HEK293 (cell line): ENCODE data around the gene BTBD10.

ENCODE experiments used
- CTCF ChIA-PET: fragments of 350-600 bp; formaldehyde crosslinking; extraction: SDS; loops from one replicate; lab custom pipeline; 2021; ENCODE audit warnings: antibody characterized with exemption; lab: Yijun Ruan, JAX
- POLR2A ChIA-PET: fragments of 300-600 bp; formaldehyde crosslinking; extraction: SDS; loops from one replicate; lab custom pipeline; 2020; ENCODE audit warnings: antibody characterized with exemption, inconsistent platforms; lab: Yijun Ruan, JAX
- H3K27ac ChIP-seq: fragments of 200-500 bp; sonication (Bioruptor generic); 2 replicates; pipeline ENCODE4 v1.5.1; 2014; ENCODE audit warnings: low read depth, low read length, control low read depth, inconsistent platforms; ENCODE audit errors: extremely low read depth
- H3K36me3 ChIP-seq, 2 experiments: fragments of 200-500 bp in 1 of 2; sonication (Bioruptor generic) in 1 of 2; 1 replicate in 1 of 2; 2 replicates in 1 of 2; pipeline ENCODE4 v1.5.1; 2014 to 2017; ENCODE audit warnings: inconsistent platforms in 2 of 2, low read length in 2 of 2; ENCODE audit not compliant: control insufficient read depth in 2 of 2, insufficient read depth in 1 of 2
- H3K4me1 ChIP-seq: fragments of 200-500 bp; sonication (Bioruptor generic); 2 replicates; pipeline ENCODE4 v1.5.1; 2014; ENCODE audit warnings: mild to moderate bottlenecking, low read length, inconsistent platforms; ENCODE audit not compliant: control insufficient read depth, insufficient read depth
- H3K4me3 ChIP-seq: 2 replicates; pipeline ENCODE4 v1.5.1; 2011; ENCODE audit warnings: low read depth, mild to moderate bottlenecking, control low read depth, low read length, moderate library complexity
- H3K9me3 ChIP-seq: fragments of 200-500 bp; sonication (Bioruptor generic); 2 replicates; pipeline ENCODE4 v1.5.1; 2014; ENCODE audit warnings: low read depth, low read length, inconsistent platforms; ENCODE audit not compliant: control insufficient read depth, insufficient read depth
- FEZF1 ChIP-seq: fragments of 450-650 bp; formaldehyde crosslinking; IDR thresholded peaks from 2 replicates; pipeline ENCODE4 v1.5.1; 2016; ENCODE audit warnings: missing biosample characterization, missing genetic modification characterization
- GLIS1 ChIP-seq: fragments of 450-650 bp; formaldehyde crosslinking; IDR thresholded peaks from 2 replicates; pipeline ENCODE4 v1.5.1; 2016; ENCODE audit warnings: missing biosample characterization, missing genetic modification characterization
- KLF7 ChIP-seq: fragments of 450-650 bp; formaldehyde crosslinking; IDR thresholded peaks from 2 replicates; pipeline ENCODE4 v1.5.1; 2016; ENCODE audit warnings: missing biosample characterization, missing genetic modification characterization, borderline replicate concordance
- MZF1 ChIP-seq: fragments of 450-650 bp; formaldehyde crosslinking; IDR thresholded peaks from 2 replicates; pipeline ENCODE4 v1.5.1; 2017; ENCODE audit warnings: missing biosample characterization, missing genetic modification characterization, borderline replicate concordance
- PATZ1 ChIP-seq: fragments of 450-650 bp; formaldehyde crosslinking; IDR thresholded peaks from 2 replicates; pipeline ENCODE4 v1.5.1; 2016; ENCODE audit warnings: missing biosample characterization, missing genetic modification characterization
- SALL2 ChIP-seq: fragments of 450-650 bp; formaldehyde crosslinking; IDR thresholded peaks from 2 replicates; pipeline ENCODE4 v1.5.0; 2017; ENCODE audit warnings: missing biosample characterization, mild to moderate bottlenecking, missing genetic modification characterization, borderline replicate concordance
- SETDB1 ChIP-seq: IDR thresholded peaks from one replicate; pipeline ENCODE4 v1.6.1; 2017; ENCODE audit warnings: mild to moderate bottlenecking, low read length, moderate library complexity, mixed read lengths; ENCODE audit not compliant: insufficient read length
- SP3 ChIP-seq: fragments of 450-650 bp; formaldehyde crosslinking; IDR thresholded peaks from 2 replicates; pipeline ENCODE4 v1.5.1; 2016; ENCODE audit warnings: missing biosample characterization, missing genetic modification characterization
- ZBTB44 ChIP-seq: fragments of 450-650 bp; IDR thresholded peaks from 2 replicates; pipeline ENCODE4 v1.5.1; 2018; ENCODE audit warnings: missing biosample characterization, mild to moderate bottlenecking, missing genetic modification characterization
- ZBTB7A ChIP-seq: fragments of 450-650 bp; formaldehyde crosslinking; IDR thresholded peaks from 2 replicates; pipeline ENCODE4 v1.5.1; 2016; ENCODE audit warnings: low read depth, missing biosample characterization, missing genetic modification characterization
- ZFP3 ChIP-seq: fragments of 450-650 bp; formaldehyde crosslinking; IDR thresholded peaks from 2 replicates; pipeline ENCODE4 v1.5.1; 2016; ENCODE audit warnings: low read depth, missing biosample characterization, missing genetic modification characterization
- ZFP41 ChIP-seq: fragments of 450-650 bp; formaldehyde crosslinking; IDR thresholded peaks from 2 replicates; pipeline ENCODE4 v1.5.1; 2016; ENCODE audit warnings: missing biosample characterization, missing genetic modification characterization, borderline replicate concordance
- ZIC2 ChIP-seq: fragments of 450-650 bp; formaldehyde crosslinking; IDR thresholded peaks from 2 replicates; pipeline ENCODE4 v1.5.1; 2016; ENCODE audit warnings: missing biosample characterization, missing genetic modification characterization
- ZNF132 ChIP-seq: fragments of 450-650 bp; formaldehyde crosslinking; IDR thresholded peaks from 2 replicates; pipeline ENCODE4 v1.5.1; 2017; ENCODE audit warnings: missing biosample characterization, missing genetic modification characterization, borderline replicate concordance
- ZNF18 ChIP-seq: fragments of 450-650 bp; formaldehyde crosslinking; IDR thresholded peaks from 2 replicates; pipeline ENCODE4 v1.5.1; 2016; ENCODE audit warnings: missing biosample characterization, missing genetic modification characterization
- ZNF184 ChIP-seq: fragments of 450-650 bp; IDR thresholded peaks from 2 replicates; pipeline ENCODE4 v1.5.1; 2018; ENCODE audit warnings: missing biosample characterization, mild to moderate bottlenecking, missing genetic modification characterization
- ZNF335 ChIP-seq: fragments of 450-650 bp; formaldehyde crosslinking; conservative IDR thresholded peaks from 2 replicates; pipeline ENCODE4 v1.5.1; 2016; ENCODE audit warnings: missing biosample characterization, missing genetic modification characterization
- ZNF366 ChIP-seq: fragments of 450-650 bp; formaldehyde crosslinking; conservative IDR thresholded peaks from 2 replicates; pipeline ENCODE4 v1.5.1; 2016; ENCODE audit warnings: missing biosample characterization, missing genetic modification characterization
- ZNF404 ChIP-seq: fragments of 450-650 bp; formaldehyde crosslinking; IDR thresholded peaks from 2 replicates; pipeline ENCODE4 v1.5.1; 2017; ENCODE audit warnings: missing biosample characterization, missing genetic modification characterization
- ZNF433 ChIP-seq: fragments of 450-650 bp; formaldehyde crosslinking; IDR thresholded peaks from 2 replicates; pipeline ENCODE4 v1.5.1; 2016; ENCODE audit warnings: missing biosample characterization, missing genetic modification characterization, low read depth
- ZNF544 ChIP-seq: fragments of 450-650 bp; formaldehyde crosslinking; IDR thresholded peaks from 2 replicates; pipeline ENCODE4 v1.5.0; 2017; ENCODE audit warnings: missing biosample characterization, missing genetic modification characterization
- ZNF670 ChIP-seq: fragments of 450-650 bp; formaldehyde crosslinking; IDR thresholded peaks from 2 replicates; pipeline ENCODE4 v1.5.1; 2016; ENCODE audit warnings: missing biosample characterization, missing genetic modification characterization, low read depth
- TF ChIP-seq, protein P1 (sequence below): fragments of 450-650 bp; formaldehyde crosslinking; IDR thresholded peaks from 2 replicates; pipeline ENCODE4 v1.5.1; 2016; ENCODE audit warnings: missing biosample characterization, missing genetic modification characterization, low read depth
- TF ChIP-seq, protein P2 (sequence below): fragments of 450-650 bp; formaldehyde crosslinking; IDR thresholded peaks from 2 replicates; pipeline ENCODE4 v1.5.1; 2016; ENCODE audit warnings: missing biosample characterization, missing genetic modification characterization

The BTBD10 gene

GRCh38 chr11:13449522-13449921 is 13.5 kb downstream of the BTBD10 start:
- Histone ChIP-seq H3K36me3 (no peaks in the 10 kb centered on the region), H3K9me3 (no peaks in the 10 kb centered on the region), H3K4me1 (no peaks in the 10 kb centered on the region), H3K27ac (no peak overlapping the region), H3K4me3 (no peak overlapping the region)
- CTCF ChIA-PET: no interaction called here
- no peak for TF ChIP-seq ZIC2
- TF ChIP-seq ZBTB7A (tag by site-specific recombination): no peak
- no peak for TF ChIP-seq GLIS1
- no peak for TF ChIP-seq ZNF433 (tag by site-specific recombination)
- no peak for TF ChIP-seq ZBTB44 (tag by site-specific recombination)
- no peak for TF ChIP-seq ZNF670 (tag by site-specific recombination)
- peak; percentile 78 for TF ChIP-seq SETDB1
- TF ChIP-seq ZNF132 (tag by site-specific recombination): no peak
- POLR2A ChIA-PET: interaction anchor here (1.0 kb wide), 1 partner anchor 14 kb away, joined by 3 read pairs; the partner anchor contains the start of gene BTBD10

DNA sequence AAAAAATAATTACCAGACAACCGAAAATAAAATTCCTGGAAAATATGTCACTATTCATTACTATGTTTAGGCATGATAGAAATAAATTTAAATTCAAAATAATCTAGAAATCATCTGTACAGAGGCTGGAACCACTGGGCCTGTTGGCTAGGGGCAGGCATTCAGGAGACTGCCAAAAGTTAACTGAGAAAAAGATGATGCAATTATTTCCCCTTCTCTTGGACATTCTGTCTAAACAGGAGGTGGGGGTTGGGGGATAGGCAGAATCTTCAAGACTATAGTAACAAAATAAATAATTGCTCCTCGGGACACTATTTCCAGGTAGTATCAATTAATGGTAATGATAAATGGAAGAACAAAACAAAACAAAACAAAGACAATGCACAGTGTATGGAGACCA is 14.1 kb downstream of the BTBD10 start:
- H3K27ac ChIP-seq: no peak overlapping the region
- no peak overlapping the region for H3K4me3 ChIP-seq
- ChIA-PET POLR2A (interaction anchor here (1.0 to 1.5 kb wide), 1 partner anchor 14 kb away, joined by 3 to 4 read pairs; the partner anchor contains the start of gene BTBD10), CTCF (no interaction called here)
- H3K4me1 ChIP-seq: no peaks in the 10 kb centered on the region
- TF ChIP-seq ZFP3 (tag by site-specific recombination) (no peak), ZNF335 (tag by site-specific recombination) (0 out of 2 replicates have a peak, but pooled peaks have one; percentile 14), ZNF670 (tag by site-specific recombination) (no peak), MZF1 (tag by site-specific recombination) (peak; percentile 88; the same call in 1 of the 2 replicates), SALL2 (tag by site-specific recombination) (no peak), SP3 (tag by site-specific recombination) (no peak)
- no peaks in the 10 kb centered on the region for H3K9me3 ChIP-seq
- H3K36me3 ChIP-seq: no peaks in the 10 kb centered on the region

DNA sequence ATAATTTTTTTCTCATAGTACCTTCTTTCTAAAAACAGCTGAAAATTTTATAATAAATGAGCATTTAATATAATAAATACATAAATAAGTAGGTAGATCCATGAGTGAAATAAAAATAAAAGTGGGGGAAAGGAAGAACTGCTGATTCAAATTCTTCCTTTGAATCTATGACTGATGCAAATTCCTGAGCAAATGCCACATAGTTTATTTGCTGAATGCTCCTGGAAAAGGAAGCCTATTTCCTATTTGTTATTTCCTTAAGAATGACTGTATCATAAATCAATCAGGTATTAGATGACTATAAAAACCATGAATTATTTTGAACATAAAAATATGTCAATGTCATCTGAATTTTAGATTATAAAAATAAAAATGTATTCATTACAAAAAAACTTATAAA is 16.6 kb downstream of the BTBD10 start:
- ChIA-PET POLR2A (no interaction called here), CTCF (interaction anchor here (0.6 kb wide), 2 partner anchors 8 to 21 kb away, joined by 3 to 4 read pairs; no protein-coding TSS in a partner anchor)
- no peak overlapping the region for H3K27ac ChIP-seq
- TF ChIP-seq ZNF404 (no peak), ZNF18 (tag by site-specific recombination) (no peak), ZNF366 (tag by site-specific recombination) (no peak), PATZ1 (tag by site-specific recombination) (no peak), FEZF1 (tag by site-specific recombination) (no peak), ZNF184 (tag by site-specific recombination) (no peak), ZFP41 (no peak), KLF7 (tag by site-specific recombination) (no peak), ZNF544 (tag by site-specific recombination) (no peak)
- TF ChIP-seq, protein P1, sequence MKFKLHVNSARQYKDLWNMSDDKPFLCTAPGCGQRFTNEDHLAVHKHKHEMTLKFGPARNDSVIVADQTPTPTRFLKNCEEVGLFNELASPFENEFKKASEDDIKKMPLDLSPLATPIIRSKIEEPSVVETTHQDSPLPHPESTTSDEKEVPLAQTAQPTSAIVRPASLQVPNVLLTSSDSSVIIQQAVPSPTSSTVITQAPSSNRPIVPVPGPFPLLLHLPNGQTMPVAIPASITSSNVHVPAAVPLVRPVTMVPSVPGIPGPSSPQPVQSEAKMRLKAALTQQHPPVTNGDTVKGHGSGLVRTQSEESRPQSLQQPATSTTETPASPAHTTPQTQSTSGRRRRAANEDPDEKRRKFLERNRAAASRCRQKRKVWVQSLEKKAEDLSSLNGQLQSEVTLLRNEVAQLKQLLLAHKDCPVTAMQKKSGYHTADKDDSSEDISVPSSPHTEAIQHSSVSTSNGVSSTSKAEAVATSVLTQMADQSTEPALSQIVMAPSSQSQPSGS (tag by site-specific recombination): no peak
- TF ChIP-seq, protein P2, sequence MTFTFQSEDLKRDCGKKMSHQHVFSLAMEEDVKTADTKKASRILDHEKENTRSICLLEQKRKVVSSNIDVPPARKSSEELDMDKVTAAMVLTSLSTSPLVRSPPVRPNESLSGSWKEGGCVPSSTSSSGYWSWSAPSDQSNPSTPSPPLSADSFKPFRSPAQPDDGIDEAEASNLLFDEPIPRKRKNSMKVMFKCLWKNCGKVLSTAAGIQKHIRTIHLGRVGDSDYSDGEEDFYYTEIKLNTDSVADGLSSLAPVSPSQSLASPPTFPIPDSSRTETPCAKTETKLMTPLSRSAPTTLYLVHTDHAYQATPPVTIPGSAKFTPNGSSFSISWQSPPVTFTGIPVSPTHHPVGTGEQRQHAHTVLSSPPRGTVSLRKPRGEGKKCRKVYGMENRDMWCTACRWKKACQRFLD (tag by site-specific recombination): no peak

More for the DNA sequence above, 16.6 kb downstream of the BTBD10 start:
- H3K4me3 ChIP-seq: no peak overlapping the region
- H3K36me3 ChIP-seq: no peaks in the 10 kb centered on the region
- no peaks in the 10 kb centered on the region for H3K4me1 ChIP-seq
- H3K9me3 ChIP-seq: no peaks in the 10 kb centered on the region
